H1 (cell line): Measurements from ENCODE around the gene C1QA. TPM values are rescaled to one million over a fixed set of nuclear protein-coding genes. Genes with fewer than 3 reads are reported as not detected.

Experiments used
- CTCF ChIA-PET: fragments of 300-600 bp; sonication (Branson Sonifier 250); formaldehyde crosslinking; loops from one replicate; lab custom pipeline; 2021; ENCODE audit not compliant: partially characterized antibody; lab: Charles Lee
- POLR2A ChIA-PET: fragments of 300-600 bp; sonication (Branson Sonifier 250); formaldehyde crosslinking; loops from one replicate; lab custom pipeline; 2021; ENCODE audit warnings: inconsistent platforms; ENCODE audit not compliant: partially characterized antibody; lab: Charles Lee
- DNase-seq, 2 experiments: peaks; one replicate each; pipeline versions ENCODE4 v3.0.0 to v3.0.0-alpha.2; 2010 to 2022; ENCODE audit warnings: low spot score in 2 of 2, low read depth in 1 of 2, mixed read lengths in 1 of 2
- FAIRE-seq: peaks from 2 replicates; lab custom pipeline; 2011; peaks lifted over from hg19 to GRCh38; lab: Jason Lieb, UNC
- H2AFZ ChIP-seq: 2 replicates; pipeline ENCODE4 v1.8.1; 2012; ENCODE audit warnings: low read length, inconsistent platforms
- H2AK5ac ChIP-seq: 2 replicates; pipeline ENCODE4 v1.6.1; 2013; ENCODE audit warnings: low read depth, low read length
- H2BK120ac ChIP-seq: replicated peaks from 2 replicates; pipeline ENCODE3; 2013; ENCODE audit warnings: low read depth, low read length, inconsistent platforms
- H2BK12ac ChIP-seq: 2 replicates; pipeline ENCODE4 v1.6.1; 2013; ENCODE audit warnings: low read depth, low read length
- H2BK15ac ChIP-seq: 2 replicates; pipeline ENCODE4 v1.6.1; 2013; ENCODE audit warnings: low read length
- H2BK20ac ChIP-seq: 2 replicates; pipeline ENCODE4 v1.6.1; 2013; ENCODE audit warnings: low read length
- H2BK5ac ChIP-seq: 2 replicates; pipeline ENCODE4 v1.6.1; 2013; ENCODE audit warnings: low read depth, low read length
- H3K14ac ChIP-seq: 2 replicates; pipeline ENCODE4 v1.6.1; 2013; ENCODE audit warnings: inconsistent platforms; ENCODE audit not compliant: insufficient read length
- H3K18ac ChIP-seq: 2 replicates; pipeline ENCODE4 v1.6.1; 2013; ENCODE audit warnings: low read length; ENCODE audit errors: extremely low read depth
- H3K23ac ChIP-seq: 2 replicates; pipeline ENCODE4 v1.6.1; 2013; ENCODE audit warnings: inconsistent platforms; ENCODE audit not compliant: insufficient read length
- H3K23me2 ChIP-seq: 2 replicates; pipeline ENCODE4 v1.6.1; 2013; ENCODE audit warnings: low read depth, low read length
- H3K27ac ChIP-seq: 2 replicates; pipeline ENCODE4 v1.6.1; 2011; ENCODE audit warnings: low read depth, low read length, inconsistent platforms
- H3K27me3 ChIP-seq, 4 experiments: replicated peaks in 1 of 4; 1 replicate in 1 of 4; 2 replicates in 3 of 4; pipeline versions ENCODE4 v1.6.1 to v1.8.1; 2011 to 2013; ENCODE audit warnings: low read length in 3 of 4, mild to moderate bottlenecking in 3 of 4, inconsistent platforms in 2 of 4, mixed read lengths in 2 of 4, moderate library complexity in 1 of 4; ENCODE audit not compliant: control insufficient read depth in 3 of 4, insufficient read depth in 3 of 4; ENCODE audit errors: extremely low read depth in 1 of 4
- H3K36me3 ChIP-seq, 4 experiments: 2 replicates each; pipeline versions ENCODE4 v1.6.1 to v1.8.1; 2011 to 2013; ENCODE audit warnings: mild to moderate bottlenecking in 4 of 4, low read length in 3 of 4, moderate library complexity in 2 of 4, control low read depth in 1 of 4, inconsistent platforms in 1 of 4; ENCODE audit not compliant: insufficient read depth in 4 of 4, control insufficient read depth in 2 of 4
- H3K4ac ChIP-seq: replicated peaks from 2 replicates; pipeline ENCODE3; 2013; ENCODE audit warnings: low read length, low read depth, mixed read lengths, inconsistent platforms; ENCODE audit not compliant: insufficient read length
- H3K4me1 ChIP-seq, 4 experiments: replicated peaks in 1 of 4; 1 replicate in 1 of 4; 2 replicates in 3 of 4; pipeline versions ENCODE4 v1.6.1 to v1.8.1; 2011 to 2013; ENCODE audit warnings: low read length in 3 of 4, inconsistent platforms in 2 of 4, mixed read lengths in 1 of 4; ENCODE audit not compliant: insufficient read depth in 4 of 4, control insufficient read depth in 3 of 4
- H3K4me2 ChIP-seq, 2 experiments: 2 replicates each; pipeline versions ENCODE4 v1.6.1 to v1.8.1; 2011 to 2013; ENCODE audit warnings: low read depth in 2 of 2, low read length in 2 of 2, control low read depth in 1 of 2, inconsistent platforms in 1 of 2, mild to moderate bottlenecking in 1 of 2; ENCODE audit not compliant: insufficient read depth in 1 of 2
- H3K4me3 ChIP-seq, 4 experiments: fragments of 200-600, 300-600 bp in 1 of 4; sonication (generic), shearing (Covaris generic), sonication (Bioruptor Twin) in 1 of 4; 2 replicates each; pipeline versions ENCODE4 v1.5.1 to v1.8.1; 2011 to 2016; ENCODE audit warnings: low read length in 4 of 4, low read depth in 3 of 4, control low read depth in 2 of 4, inconsistent platforms in 2 of 4, mild to moderate bottlenecking in 2 of 4, mixed read lengths in 1 of 4, moderate library complexity in 1 of 4; ENCODE audit not compliant: insufficient read depth in 2 of 4; ENCODE audit errors: extremely low read depth in 1 of 4
- H3K56ac ChIP-seq: replicated peaks from 2 replicates; pipeline ENCODE3; 2013; ENCODE audit warnings: low read depth, mild to moderate bottlenecking, mixed read lengths, low read length, inconsistent platforms; ENCODE audit not compliant: insufficient read length
- H3K79me1 ChIP-seq: 2 replicates; pipeline ENCODE4 v1.6.1; 2013; ENCODE audit warnings: low read depth, low read length, control low read depth
- H3K79me2 ChIP-seq, 2 experiments: 2 replicates each; pipeline versions ENCODE4 v1.6.1 to v1.8.1; 2012 to 2013; ENCODE audit warnings: low read length in 2 of 2, mild to moderate bottlenecking in 2 of 2, inconsistent platforms in 1 of 2; ENCODE audit not compliant: insufficient read depth in 2 of 2, control insufficient read depth in 1 of 2
- H3K9ac ChIP-seq, 4 experiments: replicated peaks in 1 of 4; 1 replicate in 1 of 4; 2 replicates in 3 of 4; pipeline versions ENCODE4 v1.6.1 to v1.8.1; 2011 to 2013; ENCODE audit warnings: low read depth in 3 of 4, low read length in 3 of 4, control low read depth in 2 of 4, mild to moderate bottlenecking in 2 of 4, moderate library complexity in 2 of 4, inconsistent platforms in 1 of 4; ENCODE audit errors: extremely low read depth in 1 of 4
- H3K9me3 ChIP-seq, 2 experiments: 2 replicates each; pipeline versions ENCODE4 v1.6.1 to v1.8.1; 2012 to 2013; ENCODE audit warnings: mild to moderate bottlenecking in 2 of 2, moderate library complexity in 2 of 2, control low read depth in 1 of 2, inconsistent platforms in 1 of 2, low read depth in 1 of 2, low read length in 1 of 2, mixed read lengths in 1 of 2; ENCODE audit not compliant: insufficient read depth in 2 of 2
- H4K20me1 ChIP-seq, 2 experiments: replicated peaks in 1 of 2; 2 replicates each; pipeline versions ENCODE3 to v1.8.1; 2011 to 2013; ENCODE audit warnings: inconsistent platforms in 2 of 2, low read length in 2 of 2, mild to moderate bottlenecking in 1 of 2; ENCODE audit not compliant: insufficient read depth in 2 of 2, control insufficient read depth in 1 of 2
- H4K5ac ChIP-seq: 2 replicates; pipeline ENCODE4 v1.6.1; 2013; ENCODE audit warnings: low read length, low read depth, mixed read lengths, inconsistent platforms; ENCODE audit not compliant: insufficient read length
- H4K8ac ChIP-seq: 2 replicates; pipeline ENCODE4 v1.8.0; 2013; ENCODE audit warnings: mild to moderate bottlenecking, moderate library complexity, low read length, inconsistent platforms; ENCODE audit not compliant: insufficient read depth; ENCODE audit errors: extremely low read depth
- H4K91ac ChIP-seq: replicated peaks from 2 replicates; pipeline ENCODE3; 2013; ENCODE audit warnings: low read length, mixed read lengths, inconsistent platforms; ENCODE audit not compliant: insufficient read length
- CTCF ChIP-seq, 3 experiments: IDR thresholded peaks; 1 replicate in 2 of 3; 2 replicates in 1 of 3; pipeline versions ENCODE4 v1.5.1 to v1.6.1; 2011; ENCODE audit warnings: low read length in 3 of 3, mild to moderate bottlenecking in 3 of 3, inconsistent platforms in 2 of 3, low read depth in 1 of 3, moderate library complexity in 1 of 3; ENCODE audit not compliant: insufficient read depth in 1 of 3; ENCODE audit errors: control extremely low read depth in 1 of 3
- FOSL1 ChIP-seq: IDR thresholded peaks from 2 replicates; pipeline ENCODE4 v1.6.1; 2011; ENCODE audit warnings: mild to moderate bottlenecking, low read depth, low read length, moderate library complexity; ENCODE audit not compliant: insufficient read depth
- RAD21 ChIP-seq, 2 experiments: IDR thresholded peaks in 1 of 2; conservative IDR thresholded peaks in 1 of 2; 2 replicates each; pipeline ENCODE4 v1.6.1; 2011; ENCODE audit warnings: low read depth in 2 of 2, low read length in 2 of 2, improper control_type of control experiment in 1 of 2, inconsistent platforms in 1 of 2, mild to moderate bottlenecking in 1 of 2, moderate library complexity in 1 of 2
- WGBS, 2 experiments: shearing (Covaris generic) in 1 of 2; methylation state at CpG; one replicate each; pipeline versions ENCODE4 v1.1.6 to v1.1.7; 2013 to 2015; ENCODE audit warnings: low lambda C conversion rate in 2 of 2, mixed read lengths in 2 of 2, inconsistent platforms in 1 of 2, low coverage in 1 of 2, missing lambda C conversion rate in 1 of 2; ENCODE audit not compliant: insufficient replicate concordance in 2 of 2, insufficient coverage in 1 of 2, insufficient read length in 1 of 2; ENCODE audit errors: extremely low coverage in 1 of 2, missing lambda C conversion rate in 1 of 2; 5-methylcytosine and 5-hydroxymethylcytosine counted together
- polyA plus RNA-seq, 7 experiments: library from polyadenylated mRNA; depleted of rRNA in 3 of 7; stranded (reverse) in 5 of 7; unstranded in 2 of 7; fragments of >200 nt in 5 of 7; fragments of 200-250 nt in 2 of 7; gene quantifications; 1 replicate in 5 of 7; 2 replicates in 1 of 7; 4 replicates in 1 of 7; pipeline versions ENCODE4 v1.2.1 to v1.2.3, GENCODE V29; 2011 to 2013; ENCODE audit warnings: missing spikeins in 2 of 7, mixed read lengths in 2 of 7
- total RNA-seq: library from RNA; stranded (reverse); fragmentation: NEBNext Ultra II Directional; extraction: Animal tissue kit (Norgen Biotek cat#: 25700); gene quantifications from 2 replicates; pipeline ENCODE4 v1.2.1, GENCODE V29; 2021

C1QA gene
- total and polyA plus RNA-seq, 2 of the 8 experiments (the other 6 are each of a cell fraction or from before 2014, with no cell fraction given): not detected

GRCh38 chr1:22665752-22666151 lies 29.3 kb downstream of the C1QA start:
- Histone ChIP-seq H4K20me1 (no peaks in the 10 kb centered on the region), H4K91ac (no peak overlapping the region), H3K18ac (no peak overlapping the region), H3K79me1 (no peaks in the 10 kb centered on the region), H3K4ac (no peak overlapping the region), H3K79me2 (no peaks in the 10 kb centered on the region), H2BK120ac (no peak overlapping the region), H3K27ac (no peak overlapping the region), H2BK5ac (no peak overlapping the region), H4K8ac (no peak overlapping the region), H3K36me3 (no peaks in the 10 kb centered on the region), H3K23me2 (no peaks in the 10 kb centered on the region; the same call in 1 of the 2 replicates), H2BK12ac (no peak overlapping the region), H2BK15ac (no peak overlapping the region), H2BK20ac (no peak overlapping the region), H3K9me3 (no peaks in the 10 kb centered on the region), H4K5ac (no peak overlapping the region), H3K14ac (no peak overlapping the region), H3K4me2 (peak overlapping the region in 1 of 2 experiments; percentile 21; a peak in 1 of 4 replicates), H2AK5ac (no peak overlapping the region), H3K4me3 (no peak overlapping the region), H2AFZ (0 out of 2 replicates have a peak overlapping the region, but pooled peaks have one; percentile 86), H3K9ac (no peak overlapping the region; a peak in 1 of 7 replicates), H3K27me3 (no peaks in the 10 kb centered on the region), H3K23ac (no peak overlapping the region), H3K4me1 (peaks cover 0 to 1% (median 0%) of the 10 kb centered on the region in 4 experiments; a peak in 1 of 7 replicates), H3K56ac (no peak overlapping the region)
- 48% methylated on average over 7 of the region's 7 CpGs; no CpG with 5 or more reads in 1 of the 2 experiments for WGBS, 2 experiments
- DNase-seq (peak in 1 of 2 experiments; percentile 79), FAIRE-seq (peak; percentile 88)
- CTCF ChIA-PET: interaction anchor here (0.6 to 3.8 kb wide), 27 partner anchors 10 to 298 kb away, joined by 3 to 27 read pairs (median 4); no protein-coding TSS in a partner anchor
- peak; percentile 94 to 95 for TF ChIP-seq RAD21 (IDR thresholded peaks at IDR 0.05 in 1 of 2, conservative IDR thresholded peaks at IDR 0.05 in 1 of 2; ENCODE audit: low read depth in 2 of 2, low read length in 2 of 2)
- TF ChIP-seq FOSL1: no peak
- TF ChIP-seq CTCF (IDR thresholded peaks at IDR 0.05; ENCODE audit: control extremely low read depth in 1 of 3, insufficient read depth in 1 of 3, low read depth in 1 of 3, low read length in 3 of 3): peak; percentile 81 to 91 (median 88)
- POLR2A ChIA-PET: no interaction called here
